A172 (cell line): ENCODE measurements around the gene ZNF138. TPM values are rescaled to one million over a fixed set of nuclear protein-coding genes. Genes with fewer than 3 reads are reported as not detected.
"Not testable (repeated sequence)": the region's sequence is repeated elsewhere in the genome, so short reads cannot be mapped to it uniquely, and the experiment has no call there.

Experiments used
- DNase-seq: peaks from one replicate; pipeline ENCODE4 v3.0.0-alpha.2; 2015; ENCODE audit warnings: low spot score
- total RNA-seq: library from RNA; depleted of rRNA; stranded (reverse); fragments of >200 nt; shearing (Covaris generic); gene quantifications from 2 replicates; pipeline ENCODE4 v1.2.3, GENCODE V29; 2014

ZNF138 gene
- total RNA-seq, 1 experiment from 2014 or later = 17.0 TPM

DNA sequence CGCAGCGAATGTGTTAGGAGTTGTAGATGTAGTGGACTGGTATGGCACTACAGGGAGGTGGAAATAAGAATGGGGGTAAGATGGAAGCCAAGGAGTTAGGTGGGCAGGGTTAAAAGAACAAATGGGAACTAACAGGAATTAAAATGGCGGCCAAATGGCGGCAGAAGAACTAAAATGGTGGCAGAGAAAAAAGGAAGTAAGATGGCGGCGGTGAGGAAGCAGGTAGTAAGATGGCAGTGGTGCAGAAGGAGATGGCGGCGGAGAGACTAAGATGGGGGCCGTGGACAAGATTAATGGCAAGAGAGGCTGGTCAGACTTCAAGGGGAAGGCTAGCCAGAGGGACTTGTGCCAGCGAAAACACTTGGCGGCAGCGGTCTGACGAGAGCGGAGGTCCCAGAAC lies 44.5 kb downstream of the ZNF138 start:
- DNase-seq = no peak

DNA sequence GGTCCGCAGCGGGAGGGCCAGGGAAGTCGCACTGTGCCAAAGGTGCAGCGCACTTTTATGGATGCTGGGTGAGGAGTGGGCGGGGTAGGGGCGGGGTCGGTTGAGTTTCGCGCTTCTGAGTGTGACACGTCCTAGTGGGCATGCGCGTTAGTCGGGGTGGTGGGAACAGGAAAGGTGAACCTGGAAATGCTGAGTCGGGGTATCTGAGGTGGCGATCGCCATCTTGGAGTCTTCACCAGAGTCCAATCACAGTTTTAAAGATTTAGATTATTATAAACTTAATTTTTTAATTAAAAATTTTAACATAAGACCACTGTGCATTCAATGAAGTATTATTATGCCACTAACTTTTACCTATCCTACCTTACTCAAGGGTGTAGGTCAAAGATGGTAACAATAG lies 45.7 kb downstream of the ZNF138 start:
- no peak for DNase-seq

DNA sequence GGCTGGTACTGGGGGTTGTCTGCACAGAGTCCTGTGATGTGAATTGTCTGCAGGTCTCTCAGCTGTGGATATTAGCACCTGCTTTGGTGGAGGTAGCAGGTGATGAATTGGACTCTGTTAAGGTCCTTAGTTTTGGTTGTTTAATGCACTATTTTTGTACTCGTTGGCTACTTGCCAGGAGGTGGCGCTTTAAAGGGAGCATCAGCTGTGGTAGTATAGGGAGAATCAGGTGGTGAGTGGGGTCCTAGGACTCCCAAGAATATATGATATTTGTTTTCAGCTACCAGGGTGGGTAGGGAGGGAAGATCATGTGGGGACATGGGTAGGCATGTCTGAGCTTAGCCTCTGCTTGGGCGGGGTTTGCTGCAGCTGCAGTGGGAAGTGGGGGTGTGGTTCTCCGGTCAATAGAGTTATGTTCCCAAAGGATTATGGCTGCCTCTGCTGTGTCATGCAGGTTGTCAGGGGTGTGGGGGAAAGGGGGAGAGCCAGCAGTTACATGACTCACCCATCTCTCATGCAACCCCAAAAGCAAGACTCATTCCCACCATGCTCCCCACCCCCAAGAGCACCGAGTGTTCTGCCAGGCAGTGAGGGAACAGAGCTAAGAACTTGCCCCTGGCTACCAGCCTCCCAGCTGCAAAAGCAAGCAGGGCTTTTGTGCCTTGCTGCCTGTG lies 55.2 kb downstream of the ZNF138 start:
- DNase-seq = peak; percentile 88

DNA sequence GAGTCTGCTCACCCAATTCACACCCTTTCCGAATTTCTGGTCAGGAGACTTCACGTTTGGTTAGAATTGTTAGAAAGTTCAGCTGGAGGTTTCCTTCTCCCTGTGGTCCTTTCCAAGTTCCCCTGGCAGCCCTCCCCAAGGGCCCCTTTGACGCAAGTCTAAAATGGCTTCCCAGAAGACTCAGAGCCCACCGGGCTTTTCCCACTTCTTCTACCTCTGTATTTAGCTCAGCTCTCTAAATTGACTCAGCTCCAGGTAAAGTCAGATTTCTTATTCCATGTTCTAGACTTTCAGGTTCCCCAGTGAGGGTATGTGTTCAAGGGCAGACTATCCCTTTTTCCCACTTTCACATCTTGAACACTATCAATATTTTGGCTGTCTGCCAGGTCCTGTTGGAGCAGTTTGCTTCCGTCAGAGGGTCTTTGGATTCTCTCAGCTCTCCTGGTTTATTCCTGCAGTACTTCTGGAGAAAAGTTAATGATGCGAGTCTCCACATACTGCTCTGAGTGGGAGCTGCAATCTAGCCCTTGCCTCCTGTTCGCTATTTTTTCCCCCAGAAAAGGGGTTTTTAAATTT lies 55.8 kb downstream of the ZNF138 start:
- DNase-seq = no peak

DNA sequence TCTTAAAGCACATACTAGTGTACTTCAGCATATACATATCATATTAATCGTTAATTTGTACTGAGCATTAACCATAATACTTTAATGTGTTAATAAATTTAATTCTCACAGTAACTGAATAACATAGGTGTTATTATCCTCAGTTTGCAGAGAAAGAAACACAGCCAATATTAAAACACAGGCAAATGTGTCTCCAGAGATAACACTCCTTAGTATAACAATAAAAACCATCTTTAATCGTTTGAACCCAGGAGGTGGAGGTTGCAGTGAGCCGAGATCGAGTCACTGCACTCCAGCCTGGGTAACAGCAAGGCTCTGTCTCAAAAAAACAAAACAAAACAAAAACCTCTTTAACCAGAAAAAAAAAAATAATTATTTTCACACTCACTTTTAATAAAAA lies 59.5 kb downstream of the ZNF138 start:
- no peak for DNase-seq

DNA sequence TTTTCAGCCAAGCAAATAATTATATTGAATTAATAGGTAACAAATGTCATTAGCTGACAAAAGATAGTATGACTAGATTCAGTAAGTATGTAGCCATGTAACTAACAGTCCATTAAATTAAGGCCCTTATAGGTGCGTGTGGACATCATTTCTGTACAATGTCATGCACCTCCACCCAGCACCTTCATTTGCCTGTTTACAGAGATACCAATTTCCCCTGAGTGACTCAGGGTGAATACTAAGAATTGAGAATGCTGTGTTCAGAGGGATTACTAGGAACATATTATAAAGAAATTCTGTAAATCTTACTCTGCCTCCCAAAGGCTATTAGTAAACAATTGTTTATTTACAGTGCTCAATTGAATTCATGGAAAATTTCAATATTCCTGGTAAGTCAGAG lies 60.7 kb downstream of the ZNF138 start:
- DNase-seq = no peak

DNA sequence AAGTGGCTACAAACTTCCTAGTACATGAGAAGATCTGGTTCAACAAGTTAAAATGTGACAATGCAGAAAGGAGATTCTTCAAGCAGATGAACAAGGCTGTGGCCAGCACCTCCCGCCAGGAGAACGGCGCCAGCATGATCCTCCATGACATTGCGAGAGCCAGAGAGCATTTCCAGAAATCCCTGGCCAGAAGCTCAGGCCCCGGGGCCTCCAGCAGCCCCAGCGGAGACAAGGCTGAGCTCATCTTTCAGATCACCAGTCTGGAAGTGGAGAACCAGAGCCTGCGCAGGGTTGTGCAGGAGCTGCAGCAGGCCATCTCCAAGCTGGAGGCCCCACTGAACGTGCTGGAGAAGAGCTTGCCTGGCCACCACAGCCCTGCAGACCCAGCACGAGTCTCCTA lies 68.8 kb downstream of the ZNF138 start:
- no peak for DNase-seq

DNA sequence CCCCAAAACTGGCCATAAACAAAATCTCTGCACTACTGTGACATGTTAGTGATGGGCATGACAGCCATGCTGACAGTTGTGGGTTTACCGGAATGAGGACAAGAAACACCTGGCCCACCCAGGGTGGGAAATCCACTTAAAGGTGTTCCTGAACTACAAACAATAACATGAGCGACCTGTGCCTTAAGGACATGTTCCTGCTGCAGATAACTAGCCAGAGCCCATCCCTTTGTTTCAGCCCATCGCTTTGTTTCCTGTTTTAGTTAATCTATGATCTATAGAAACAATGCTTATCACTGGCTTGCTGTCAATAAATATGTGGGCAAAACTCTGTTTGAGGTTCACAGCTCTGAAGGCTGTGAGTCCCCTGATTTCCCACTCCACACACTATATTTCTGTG lies 69.3 kb downstream of the ZNF138 start:
- DNase-seq = not testable (repeated sequence)

DNA sequence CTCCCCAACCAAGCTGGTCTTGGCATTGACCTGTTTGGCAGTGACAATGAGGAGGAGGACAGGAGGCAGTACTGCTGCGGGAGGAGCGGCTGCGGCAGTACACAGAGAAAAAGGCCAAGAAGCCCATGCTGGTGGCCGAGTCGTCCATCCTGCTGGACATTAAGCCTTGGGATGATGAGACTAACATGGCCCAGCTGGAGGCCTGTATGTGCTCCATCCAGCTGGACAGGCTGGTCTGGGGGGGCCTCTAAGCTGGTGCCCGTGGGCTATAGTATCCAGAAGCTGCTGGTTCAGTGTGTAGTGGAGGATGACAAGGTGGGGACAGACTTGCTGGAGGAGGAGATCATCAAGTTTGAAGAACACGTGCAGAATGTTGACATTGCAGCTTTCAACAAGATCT lies 69.7 kb downstream of the ZNF138 start:
- no peak for DNase-seq

DNA sequence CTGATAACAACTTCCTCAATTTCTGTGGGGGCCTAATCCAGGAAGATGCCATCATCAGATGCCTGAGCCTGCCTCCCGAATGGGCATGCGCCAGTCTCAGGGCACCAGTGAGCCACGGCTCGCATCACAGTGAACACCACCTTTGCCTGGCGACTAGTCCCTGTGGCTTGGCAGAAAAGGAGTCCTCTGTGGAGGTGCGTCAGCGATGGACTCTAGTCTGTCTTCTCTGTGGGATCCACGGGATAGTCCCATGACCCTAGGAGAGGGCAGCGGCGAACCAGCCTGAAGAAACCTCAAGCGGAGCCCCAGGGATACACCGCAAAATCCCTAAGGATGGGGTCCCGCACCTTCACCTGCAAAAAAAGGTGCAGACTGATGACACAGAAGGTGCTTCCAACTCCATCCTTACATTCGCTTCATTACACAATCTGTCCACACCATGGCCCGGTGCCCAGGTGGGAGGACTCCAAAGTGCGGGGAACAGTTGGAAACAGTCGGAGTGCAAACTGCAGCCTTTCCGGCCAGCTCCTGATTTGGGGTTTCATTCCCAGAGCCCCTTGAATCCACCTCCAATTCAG lies 73.7 kb downstream of the ZNF138 start:
- no peak for DNase-seq

DNA sequence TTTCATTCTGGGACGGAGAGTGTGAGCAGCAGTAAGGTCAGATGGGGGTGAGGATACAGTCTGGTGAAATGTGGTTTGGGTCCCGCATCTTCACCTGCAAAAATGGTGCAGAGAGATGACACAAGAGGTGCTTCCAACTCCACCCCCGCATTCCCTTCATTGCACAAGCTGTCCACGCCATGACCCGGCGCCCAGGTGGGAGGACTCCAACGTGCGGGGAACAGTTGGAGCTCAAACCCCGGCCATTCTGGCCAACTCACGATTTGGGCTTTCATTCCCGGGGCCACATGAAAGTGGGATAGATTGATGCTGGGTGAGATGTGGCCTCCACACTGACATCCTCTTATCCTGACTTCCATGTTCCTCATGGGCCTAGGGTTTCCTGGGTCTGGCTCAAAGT lies 74.3 kb downstream of the ZNF138 start:
- no peak for DNase-seq

DNA sequence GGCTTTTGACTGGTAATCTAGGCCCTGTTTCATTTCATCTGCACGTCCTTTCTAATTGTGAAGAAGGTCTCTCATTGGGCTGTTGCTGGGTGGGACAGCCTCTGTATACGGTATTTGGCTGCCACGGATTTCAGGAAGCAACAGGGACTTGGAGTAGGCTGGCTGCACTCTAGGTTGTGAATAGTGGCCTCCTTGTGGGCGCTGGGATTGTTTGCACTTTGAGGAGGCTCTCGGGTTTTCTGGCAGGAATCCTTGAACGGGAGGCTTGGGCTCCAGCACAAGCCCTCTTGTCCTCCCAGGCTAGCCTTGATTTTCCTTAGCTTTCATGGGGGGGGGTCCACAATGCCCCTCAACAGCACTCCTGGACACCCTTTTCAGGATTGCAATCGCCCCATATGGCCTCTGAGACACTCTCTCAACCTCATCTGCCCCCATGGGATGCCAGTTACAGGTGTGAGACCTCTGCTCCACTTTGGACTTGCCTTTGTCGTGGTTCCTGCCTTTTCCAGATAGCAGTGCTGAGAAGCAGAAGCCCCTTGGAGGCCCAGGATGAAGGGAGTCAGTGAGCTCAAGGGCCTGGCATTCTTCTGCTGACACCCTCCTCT lies 75.0 kb downstream of the ZNF138 start:
- no peak for DNase-seq

DNA sequence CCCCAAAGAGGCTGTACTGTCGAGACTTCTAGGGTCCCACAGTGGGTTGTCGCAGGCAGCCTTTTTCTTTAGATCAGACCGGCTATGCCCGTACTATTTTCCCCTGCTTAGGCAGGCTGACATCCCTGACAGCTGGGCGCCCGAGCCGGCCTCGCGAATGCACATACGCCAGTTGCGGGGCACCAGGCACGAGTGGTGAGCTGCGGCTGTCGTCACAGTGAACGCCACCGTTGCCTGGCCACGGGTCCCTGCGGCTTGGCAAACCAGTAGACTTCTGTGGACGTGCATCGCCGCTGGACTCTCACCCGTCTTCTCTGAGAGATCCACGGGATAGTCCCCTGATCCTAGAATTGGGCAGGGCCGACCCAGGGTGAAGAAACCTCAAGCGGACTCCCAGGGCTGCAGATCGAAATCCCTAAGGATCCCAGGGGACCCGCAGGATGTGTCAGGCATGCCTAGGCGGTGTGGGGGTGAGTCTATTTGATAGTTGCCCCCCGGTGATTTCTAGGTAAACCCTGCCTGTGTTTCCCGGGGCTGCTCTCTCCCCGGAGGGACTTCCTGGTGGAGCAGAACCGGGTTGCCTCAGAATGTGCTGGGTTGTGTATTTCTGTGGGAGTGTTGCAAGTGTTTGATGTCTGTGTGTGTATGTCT lies 75.8 kb downstream of the ZNF138 start:
- DNase-seq = no peak

DNA sequence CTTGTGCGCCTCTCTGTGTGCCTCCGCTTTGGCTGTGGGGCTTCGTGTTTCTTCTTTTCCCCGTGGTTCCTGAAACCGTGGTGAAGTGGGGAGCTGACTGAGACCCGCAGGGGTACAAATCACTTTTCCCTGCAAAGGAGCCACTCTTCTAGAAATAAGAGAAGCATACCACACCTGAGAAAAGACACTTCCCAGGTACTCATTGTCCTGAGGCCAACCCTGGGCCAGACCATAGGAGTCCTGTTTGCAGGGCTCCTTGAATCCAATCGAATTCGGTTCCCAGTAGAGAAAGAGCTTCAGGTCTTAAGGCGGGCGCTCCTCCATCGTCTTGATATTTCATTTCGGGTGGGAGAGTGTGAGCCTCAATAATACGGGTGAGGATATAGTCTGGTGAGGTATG lies 76.4 kb downstream of the ZNF138 start:
- DNase-seq = no peak

DNA sequence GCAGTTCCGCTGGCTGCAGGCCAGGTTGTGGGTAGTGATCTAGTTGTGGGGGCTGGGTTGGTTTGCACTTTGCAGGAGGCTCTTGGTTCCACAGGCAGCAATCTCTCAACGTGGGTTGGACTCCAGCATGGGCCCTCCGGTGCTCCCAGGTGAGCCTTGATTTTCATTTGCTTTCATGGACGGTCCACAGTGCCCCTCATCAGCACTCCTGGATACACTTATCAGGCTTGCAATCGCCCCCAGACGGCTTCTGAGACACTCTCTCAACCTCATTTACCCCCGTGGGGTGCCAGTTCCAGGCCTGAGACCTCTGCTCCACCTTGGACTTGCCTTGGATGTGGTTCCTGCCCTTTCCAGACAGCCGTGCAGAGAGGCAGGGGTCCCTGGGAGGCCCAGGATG lies 77.5 kb downstream of the ZNF138 start:
- no peak for DNase-seq

DNA sequence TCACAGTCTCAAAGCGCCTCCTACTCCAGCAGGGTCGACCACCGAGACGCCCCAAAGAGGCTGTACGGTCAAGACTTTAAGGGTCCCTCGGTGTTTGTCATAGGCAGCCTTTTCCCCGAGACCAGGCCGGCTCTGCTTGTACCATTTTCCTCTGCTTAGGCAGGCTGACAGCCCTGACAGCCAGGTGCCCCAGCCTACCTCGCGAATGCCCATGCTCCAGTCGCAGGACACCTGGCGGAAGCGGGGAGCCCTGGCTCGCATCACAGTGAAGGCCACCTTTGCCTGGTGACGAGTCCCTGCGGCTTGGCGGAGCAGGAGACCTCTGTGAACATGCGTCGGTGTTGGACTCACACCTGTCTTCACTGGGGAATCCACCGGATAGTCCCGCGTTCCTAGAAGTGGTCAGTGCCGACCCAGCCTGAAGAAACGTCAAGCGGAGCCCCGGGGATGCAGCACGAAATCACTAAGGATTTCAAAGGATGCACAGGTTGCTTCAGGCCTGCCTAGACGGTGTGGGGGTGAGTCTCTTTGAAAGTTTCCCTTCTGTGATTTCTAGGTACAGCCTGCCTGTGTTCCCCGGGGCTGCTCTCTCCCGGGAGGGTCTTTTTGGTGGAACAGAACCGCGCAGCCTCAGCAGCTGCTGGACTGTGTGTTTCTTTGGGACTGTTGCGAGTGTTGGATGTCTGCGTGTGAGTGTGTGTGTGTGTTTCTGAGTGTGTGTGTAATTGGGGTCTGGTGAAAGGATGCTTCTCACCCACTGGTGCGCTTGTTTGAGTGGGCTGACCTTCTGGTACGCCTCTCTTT lies 78.3 kb downstream of the ZNF138 start:
- DNase-seq = no peak

DNA sequence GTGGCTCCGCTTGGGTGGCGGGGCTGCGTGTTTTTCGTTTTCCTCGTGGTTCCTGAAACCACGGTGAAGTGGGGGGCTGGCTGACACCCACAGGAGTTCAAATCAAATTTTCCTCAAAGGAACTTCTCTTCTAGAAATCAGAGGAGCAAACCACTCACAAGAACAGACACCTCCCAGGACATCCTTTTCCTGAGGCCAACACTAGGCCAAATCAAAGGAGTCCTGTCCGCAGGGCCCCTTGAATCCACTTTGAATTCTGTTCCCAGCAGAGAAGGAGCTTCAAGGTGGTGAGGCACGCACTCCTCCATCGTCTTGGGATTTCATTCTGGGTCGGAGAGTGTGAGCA lies 78.9 kb downstream of the ZNF138 start:
- DNase-seq = no peak

DNA sequence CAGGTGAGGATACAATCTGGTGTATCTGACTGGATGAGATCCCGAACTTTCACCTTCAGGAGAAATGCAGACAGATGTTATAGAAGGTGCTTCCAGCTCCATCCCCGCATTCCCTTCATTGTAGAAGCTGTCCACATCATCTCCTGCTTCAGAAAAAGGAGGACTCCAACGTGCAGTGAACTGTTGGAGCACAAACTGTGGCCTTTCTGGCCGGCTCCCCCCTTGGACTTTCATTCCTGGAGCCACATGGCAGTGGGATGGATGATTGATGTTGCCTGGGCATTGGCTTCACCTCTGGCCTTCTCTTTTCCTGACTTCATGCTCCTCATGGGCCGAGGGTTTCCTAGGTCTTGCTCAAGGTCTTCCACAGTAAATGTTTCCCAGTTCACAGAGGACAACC lies 79.3 kb downstream of the ZNF138 start:
- no peak for DNase-seq

DNA sequence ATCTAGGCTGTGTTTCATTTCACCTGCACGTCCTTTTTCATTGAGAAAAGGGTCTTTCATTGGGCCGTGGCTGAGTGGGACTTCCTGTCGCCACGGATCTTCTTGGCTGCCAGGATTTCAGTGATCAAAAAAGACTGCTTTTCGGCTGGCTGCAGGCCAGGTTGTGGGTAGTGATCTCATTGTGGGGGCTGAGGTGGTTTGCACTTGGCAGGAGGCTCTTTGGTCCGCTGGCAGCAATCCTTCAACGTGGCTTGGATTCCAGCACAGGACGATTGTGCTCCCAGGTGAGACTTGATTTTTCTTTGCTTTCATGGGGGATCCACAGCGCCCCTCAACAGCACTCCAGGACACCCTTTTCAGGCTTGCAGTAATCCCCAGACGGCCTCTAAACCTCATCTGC lies 79.9 kb downstream of the ZNF138 start:
- peak; percentile 67 for DNase-seq

DNA sequence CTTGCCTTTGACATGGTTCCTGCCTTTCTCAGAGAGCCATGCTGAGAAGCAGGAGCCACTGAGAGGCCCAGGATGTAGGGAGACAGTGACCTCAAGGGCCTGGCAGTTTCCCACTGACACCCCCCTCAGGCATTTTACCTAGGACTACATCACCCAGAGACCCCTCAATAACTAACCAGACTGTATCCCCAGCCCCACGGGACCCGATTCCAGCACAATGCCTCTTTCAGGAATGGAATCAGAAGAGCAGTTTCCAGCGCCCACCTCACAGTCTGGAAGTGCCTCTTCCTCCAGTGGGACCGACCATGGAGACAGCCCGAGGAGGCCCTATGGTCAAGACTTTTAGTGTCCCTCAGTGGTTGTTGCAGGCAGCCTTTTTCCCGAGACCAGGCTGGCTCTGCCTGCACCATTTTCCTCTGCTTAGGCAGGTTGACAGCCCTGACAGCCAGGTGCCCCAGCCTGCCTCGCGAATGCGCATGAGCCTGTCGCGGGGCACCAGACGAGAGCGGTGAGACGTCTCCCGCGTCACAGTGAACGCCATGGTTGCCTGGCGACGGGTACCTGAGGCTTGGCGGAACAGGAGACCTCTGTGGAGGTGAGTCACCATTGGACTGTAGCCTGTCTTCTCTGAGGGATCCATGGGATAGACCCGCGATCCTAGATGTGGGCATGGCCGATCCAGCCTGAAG lies 80.5 kb downstream of the ZNF138 start:
- no peak for DNase-seq

DNA sequence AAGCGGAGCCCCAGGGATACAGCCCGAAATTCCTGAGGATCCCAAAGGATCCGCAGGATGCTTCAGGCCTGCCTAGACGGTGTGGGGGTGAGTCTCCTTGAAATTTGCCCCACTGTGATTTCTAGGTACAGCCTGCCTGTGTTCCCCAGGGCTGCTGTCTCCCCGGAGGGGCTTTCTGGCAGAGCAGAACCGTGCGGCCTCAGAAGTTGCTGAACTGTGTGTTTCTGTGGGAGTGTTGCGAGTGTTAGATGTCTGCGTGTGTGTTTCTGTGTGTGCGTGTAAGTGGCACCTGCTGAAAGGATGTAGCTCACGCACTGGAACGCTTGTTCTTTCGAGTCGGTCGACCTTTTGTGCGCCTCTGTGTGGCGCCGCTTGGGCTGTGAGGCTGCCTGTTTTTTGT lies 81.0 kb downstream of the ZNF138 start:
- DNase-seq = no peak
